Upper lobe of left lung (tissue), 4 donors: ENCODE data around the gene CCNT2.

Source experiments
- EP300 ChIP-seq, 4 donors: sonication (generic); formaldehyde crosslinking; IDR thresholded peaks; one replicate each; pipeline ENCODE4 v1.5.1; 2017; ENCODE audit warnings: antibody characterized with exemption in 4 of 4, control low read depth in 2 of 4
- POLR2A ChIP-seq, 4 donors: fragments of 450-650 bp; IDR thresholded peaks; one replicate each; pipeline ENCODE4 v1.5.1; 2016 to 2017; ENCODE audit warnings: antibody characterized with exemption in 4 of 4, mild to moderate bottlenecking in 2 of 4
- TF ChIP-seq, protein P1 (sequence below), 6 experiments: fragments of 450-650 bp in 4 of 6; fragments of 200-600 bp in 2 of 6; sonication (generic) in 2 of 6; IDR thresholded peaks; one replicate each; pipeline ENCODE4 v1.5.1; 2016 to 2019; ENCODE audit warnings: antibody characterized with exemption in 6 of 6

DNA sequence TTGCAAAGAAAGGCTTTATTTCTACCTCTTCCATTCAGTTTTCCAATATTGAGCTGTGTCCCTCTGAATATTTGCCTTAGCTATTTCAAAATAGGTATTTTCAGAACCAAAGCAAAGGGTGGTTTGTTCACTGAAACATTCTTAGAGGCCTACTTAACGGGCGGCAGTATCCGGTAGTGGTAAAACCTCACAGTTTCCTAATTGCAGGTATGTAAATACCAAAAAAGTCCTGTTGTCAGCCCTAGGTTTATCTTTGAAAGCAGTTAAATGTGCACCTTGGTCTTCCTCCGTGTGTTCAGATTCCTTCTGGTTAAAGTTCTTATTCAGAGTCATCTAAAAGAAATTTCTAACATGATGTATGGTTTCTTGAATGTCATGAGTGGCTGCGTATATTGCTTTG, 38.9 kb downstream of the CCNT2 start:
- TF ChIP-seq, protein P1, sequence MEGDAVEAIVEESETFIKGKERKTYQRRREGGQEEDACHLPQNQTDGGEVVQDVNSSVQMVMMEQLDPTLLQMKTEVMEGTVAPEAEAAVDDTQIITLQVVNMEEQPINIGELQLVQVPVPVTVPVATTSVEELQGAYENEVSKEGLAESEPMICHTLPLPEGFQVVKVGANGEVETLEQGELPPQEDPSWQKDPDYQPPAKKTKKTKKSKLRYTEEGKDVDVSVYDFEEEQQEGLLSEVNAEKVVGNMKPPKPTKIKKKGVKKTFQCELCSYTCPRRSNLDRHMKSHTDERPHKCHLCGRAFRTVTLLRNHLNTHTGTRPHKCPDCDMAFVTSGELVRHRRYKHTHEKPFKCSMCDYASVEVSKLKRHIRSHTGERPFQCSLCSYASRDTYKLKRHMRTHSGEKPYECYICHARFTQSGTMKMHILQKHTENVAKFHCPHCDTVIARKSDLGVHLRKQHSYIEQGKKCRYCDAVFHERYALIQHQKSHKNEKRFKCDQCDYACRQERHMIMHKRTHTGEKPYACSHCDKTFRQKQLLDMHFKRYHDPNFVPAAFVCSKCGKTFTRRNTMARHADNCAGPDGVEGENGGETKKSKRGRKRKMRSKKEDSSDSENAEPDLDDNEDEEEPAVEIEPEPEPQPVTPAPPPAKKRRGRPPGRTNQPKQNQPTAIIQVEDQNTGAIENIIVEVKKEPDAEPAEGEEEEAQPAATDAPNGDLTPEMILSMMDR (IDR thresholded peaks at IDR 0.05), result no peak
- TF ChIP-seq POLR2A (IDR thresholded peaks at IDR 0.05), result no peak
- TF ChIP-seq EP300 (IDR thresholded peaks at IDR 0.05), result no peak
